ENCODE results near the gene C3orf22.

- TF ChIP-seq CTCF (IDR thresholded peaks at IDR 0.05) (no peak), POLR2A (IDR thresholded peaks at IDR 0.05) (no peak)
These were observed 48.6 kb upstream of the C3orf22 start for GRCh38 chr3:126607214-126607908.
